Measurements from ENCODE around the gene CHSY1.

The CHSY1 gene

GRCh38 chr15:101133751-101134261, 118.0 kb downstream of the CHSY1 start:
- TF ChIP-seq CTCF (IDR thresholded peaks at IDR 0.05), result no peak

GRCh38 chr15:101133181-101133460, 118.7 kb downstream of the CHSY1 start:
- no peak for TF ChIP-seq CTCF (IDR thresholded peaks at IDR 0.05)

GRCh38 chr15:101132390-101133180, 119.3 kb downstream of the CHSY1 start:
- TF ChIP-seq CTCF (IDR thresholded peaks at IDR 0.05), result no peak

GRCh38 chr15:101131489-101132389, 120.1 kb downstream of the CHSY1 start:
- TF ChIP-seq CTCF (IDR thresholded peaks at IDR 0.05), result no peak

GRCh38 chr15:101129851-101130380, 121.9 kb downstream of the CHSY1 start:
- no peak for TF ChIP-seq CTCF (IDR thresholded peaks at IDR 0.05)

- no peak for TF ChIP-seq CTCF (IDR thresholded peaks at IDR 0.05)
These were observed 123.4 kb downstream of the CHSY1 start for GRCh38 chr15:101128221-101129015.

GRCh38 chr15:101127506-101128076, 124.3 kb downstream of the CHSY1 start:
- no peak for TF ChIP-seq CTCF (IDR thresholded peaks at IDR 0.05)
